ENCODE results near the gene PER1. TPM values are rescaled to one million over a fixed set of nuclear protein-coding genes. Genes with fewer than 3 reads are reported as not detected.

PER1 gene
- total and polyA plus RNA-seq, 2 of the 13 experiments (the other 11 are each of a cell fraction or from before 2014, with no cell fraction given), result 2.6 to 3.6 TPM

GRCh38 chr17:8158267-8159031 lies 6.2 kb upstream of the PER1 start (continued):
- TF ChIP-seq SOX6 (IDR thresholded peaks at IDR 0.05), result no peak
- peak; percentile 36; the same call in 1 of the 2 replicates for TF ChIP-seq SOX6 (CRISPR knock-in tag; IDR thresholded peaks at IDR 0.05)
- no peak for TF ChIP-seq TMF1 (CRISPR knock-in tag; IDR thresholded peaks at IDR 0.05; ENCODE audit: low read depth)
- 0 out of 2 replicates have a peak, but pooled peaks have one; percentile 7 for TF ChIP-seq ARID5B (CRISPR knock-in tag; IDR thresholded peaks at IDR 0.05)
- TF ChIP-seq ZBTB42 (CRISPR knock-in tag; IDR thresholded peaks at IDR 0.05), result no peak
- TF ChIP-seq FOXJ3 (CRISPR knock-in tag; IDR thresholded peaks at IDR 0.05; ENCODE audit: borderline replicate concordance), result no peak
- peak; percentile 64 for TF ChIP-seq SAP130 (CRISPR knock-in tag; IDR thresholded peaks at IDR 0.05; ENCODE audit: low read depth)
- TF ChIP-seq HNF4G (IDR thresholded peaks at IDR 0.05; ENCODE audit: borderline replicate concordance, low read depth, low read length), result peak; percentile 44; the same call in 1 of the 2 replicates
- TF ChIP-seq HNF4G (CRISPR knock-in tag; IDR thresholded peaks at IDR 0.05; ENCODE audit: borderline replicate concordance, low read depth), result no peak
- peak; percentile 32 for TF ChIP-seq ZNF687 (CRISPR knock-in tag; IDR thresholded peaks at IDR 0.05)
- TF ChIP-seq RAD21 (CRISPR knock-in tag; IDR thresholded peaks at IDR 0.05), result peak; percentile 75
- 0 out of 4 replicates have a peak, but pooled peaks of 1 of the 2 experiments have one; percentile 42 for TF ChIP-seq POLR2A (IDR thresholded peaks at IDR 0.05; ENCODE audit: insufficient read depth in 1 of 2, low read depth in 2 of 2, low read length in 2 of 2)
- TF ChIP-seq ZBTB43 (CRISPR knock-in tag; conservative IDR thresholded peaks at IDR 0.05), result no peak
- no peak for TF ChIP-seq ZNF281 (CRISPR knock-in tag; IDR thresholded peaks at IDR 0.05; ENCODE audit: borderline replicate concordance)
- TF ChIP-seq SMC3 (IDR thresholded peaks at IDR 0.05; ENCODE audit: low read length), result peak; percentile 80
- TF ChIP-seq GLMP (CRISPR knock-in tag; IDR thresholded peaks at IDR 0.05; ENCODE audit: borderline replicate concordance), result no peak

Data from HepG2 (cell line).